GM10266 (cell line): ENCODE results near the gene ECT2.
"Not testable (repeated sequence)": the region's sequence is repeated elsewhere in the genome, so short reads cannot be mapped to it uniquely, and the experiment has no call there.

Source experiments
- DNase-seq: peaks from one replicate; pipeline ENCODE4 v3.0.0; 2012; ENCODE audit errors: extremely low spot score
- CTCF ChIP-seq: IDR thresholded peaks from 2 replicates; pipeline ENCODE4 v1.5.1; 2012; ENCODE audit warnings: mild to moderate bottlenecking, low read depth; ENCODE audit not compliant: control insufficient read depth, insufficient read depth; ENCODE audit errors: missing control alignments

Gene ECT2

GRCh38 chr3:172713316-172713715 lies 37.2 kb upstream of the ECT2 start:
- no peak for DNase-seq
- no peak for TF ChIP-seq CTCF

GRCh38 chr3:172716476-172716875 lies 34.0 kb upstream of the ECT2 start:
- no peak for TF ChIP-seq CTCF
- no peak for DNase-seq

DNA sequence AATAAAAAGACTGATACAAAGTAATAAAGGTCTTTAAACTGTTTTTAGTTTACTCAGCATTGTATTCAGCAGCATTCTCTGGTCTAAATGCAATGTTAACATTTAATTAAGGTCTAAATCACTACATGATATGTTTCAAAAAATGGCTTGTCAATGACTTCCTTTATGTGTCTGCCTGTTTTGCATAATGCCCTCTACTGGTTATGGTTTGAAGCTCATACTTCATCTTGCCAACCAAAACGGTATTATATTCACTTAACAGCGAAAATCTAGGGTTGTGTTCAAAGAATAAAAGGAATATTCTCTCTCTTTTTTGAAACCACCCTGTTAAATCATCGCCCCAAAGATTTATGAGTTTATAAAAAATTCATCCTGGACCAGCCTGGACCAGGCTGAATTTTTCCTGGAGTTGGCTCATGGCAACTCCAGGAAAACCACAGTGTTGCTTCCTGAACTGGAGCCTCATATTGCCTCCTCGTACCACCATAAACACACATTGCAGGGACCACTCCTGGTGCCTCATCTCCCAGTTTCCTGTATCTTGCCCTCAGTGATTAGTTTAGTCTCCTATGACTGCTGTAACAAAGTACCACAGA lies 32.9 kb upstream of the ECT2 start:
- no peak for DNase-seq
- peak; percentile 8 for TF ChIP-seq CTCF

DNA sequence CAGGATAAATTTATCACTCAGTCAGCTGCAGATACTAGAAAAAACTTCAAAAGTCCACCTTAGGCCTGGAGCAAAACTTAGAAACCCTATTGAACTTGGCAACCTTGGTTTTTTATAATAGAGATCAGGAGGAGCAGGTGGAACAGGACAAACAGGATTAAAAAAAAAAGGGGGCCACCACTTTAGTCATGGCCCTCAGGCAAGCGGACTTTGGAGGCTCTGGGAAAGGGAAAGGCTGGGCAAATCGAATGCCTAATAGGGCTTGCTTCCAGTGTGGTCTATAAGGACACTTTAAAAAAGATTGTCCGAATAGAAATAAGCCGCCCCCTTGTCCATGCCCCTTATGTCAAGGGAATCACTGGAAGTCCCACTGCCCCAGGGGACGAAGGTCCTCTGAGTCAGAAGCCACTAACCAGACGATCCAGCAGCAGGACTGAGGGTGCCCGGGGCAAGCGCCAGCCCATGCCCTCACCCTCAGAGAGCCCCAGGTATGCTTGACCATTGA lies 27.9 kb upstream of the ECT2 start:
- DNase-seq: not testable (repeated sequence)

GRCh38 chr3:172726380-172726779 lies 24.1 kb upstream of the ECT2 start:
- no peak for DNase-seq
- TF ChIP-seq CTCF: no peak

- no peak for TF ChIP-seq CTCF
- no peak for DNase-seq
Observed at GRCh38 chr3:172735014-172735413, 15.5 kb upstream of the ECT2 start.

GRCh38 chr3:172739462-172739861 lies 11.1 kb upstream of the ECT2 start:
- no peak for DNase-seq
- no peak for TF ChIP-seq CTCF

DNA sequence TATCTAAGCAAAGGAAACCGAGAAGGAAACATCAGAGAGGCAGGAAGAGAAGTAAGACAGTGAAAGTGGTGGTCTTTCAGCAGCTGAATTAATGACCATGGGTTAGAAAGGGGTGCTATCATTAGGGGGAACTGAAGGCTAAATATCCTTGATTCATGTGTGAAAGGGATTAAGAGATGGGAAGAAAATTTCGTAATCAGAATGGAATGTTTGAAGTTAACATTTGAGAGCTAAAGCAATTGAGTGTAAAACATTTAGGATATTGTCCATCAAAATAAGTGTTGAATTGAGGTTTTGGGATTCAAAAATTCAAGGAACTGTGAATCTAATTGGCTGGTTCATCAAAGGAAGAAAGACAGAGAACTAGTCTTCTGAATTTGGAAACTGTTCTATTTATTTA lies 4.1 kb upstream of the ECT2 start:
- no peak for TF ChIP-seq CTCF
- DNase-seq: no peak
